K562 (cell line): ENCODE measurements around the gene FERMT3. TPM values are rescaled to one million over a fixed set of nuclear protein-coding genes. Genes with fewer than 3 reads are reported as not detected.

Source experiments
- ATAC-seq: fragments of 200-7000 bp; cut with Tn5 transposase; 3 replicates; pipeline ENCODE4 v1.9.1; 2020; ENCODE audit warnings: moderate library complexity
- BruUV-seq: library from RNA; stranded (reverse); fragments of 400-500 nt; replicated peaks from 2 replicates; lab custom pipeline; 2021; lab: Mats Ljungman, UMichigan
- CTCF ChIA-PET: fragments of 300-600 bp; formaldehyde crosslinking; extraction: SDS; loops from one replicate; lab custom pipeline; 2021; ENCODE audit warnings: low intra/inter-chr PET ratio; lab: Yijun Ruan, JAX
- POLR2A ChIA-PET: fragments of 300-600, 350-650 bp; sonication (Branson Sonifier 250); formaldehyde crosslinking; extraction: SDS; loops from one replicate; lab custom pipeline; 2021; ENCODE audit warnings: antibody characterized with exemption, inconsistent platforms; lab: Yijun Ruan, JAX
- DNase-seq, 4 experiments: peaks; one replicate each; pipeline versions ENCODE4 v3.0.0 to v3.0.0-alpha.2; 2011 to 2018; ENCODE audit warnings: low spot score in 3 of 4, mixed read lengths in 3 of 4; ENCODE audit errors: extremely low read depth in 1 of 4
- FAIRE-seq: peaks from 2 replicates; lab custom pipeline; 2011; peaks lifted over from hg19 to GRCh38; lab: Jason Lieb, UNC
- H2AFZ ChIP-seq: 2 replicates; pipeline ENCODE4 v1.6.0; 2011; ENCODE audit warnings: low read depth, low read length, control low read depth, inconsistent platforms
- H3K27ac ChIP-seq: fragments of 200-600 bp; 3 replicates; pipeline ENCODE4 v1.8.0; 2011; ENCODE audit warnings: low read depth, mild to moderate bottlenecking, control low read depth, inconsistent platforms, low read length, moderate library complexity, mixed read lengths; ENCODE audit errors: extremely low read depth
- H3K27me3 ChIP-seq, 2 experiments: fragments of 300-600 bp in 1 of 2; 2 replicates in 1 of 2; 3 replicates in 1 of 2; pipeline versions ENCODE4 v1.6.0 to v1.8.0; 2011; ENCODE audit warnings: inconsistent platforms in 2 of 2, low read length in 2 of 2, mild to moderate bottlenecking in 1 of 2, mixed read lengths in 1 of 2, moderate library complexity in 1 of 2; ENCODE audit not compliant: control insufficient read depth in 2 of 2, insufficient read depth in 2 of 2
- H3K36me3 ChIP-seq: fragments of 300-600 bp; 3 replicates; pipeline ENCODE4 v1.8.0; 2011; ENCODE audit warnings: mild to moderate bottlenecking, low read length, inconsistent platforms; ENCODE audit not compliant: control insufficient read depth, insufficient read depth
- H3K4me1 ChIP-seq, 2 experiments: fragments of 200-600 bp in 1 of 2; replicated peaks in 1 of 2; 2 replicates in 1 of 2; 3 replicates in 1 of 2; pipeline versions ENCODE4 v1.5.1 to v1.8.0; 2011; ENCODE audit warnings: inconsistent platforms in 2 of 2, low read length in 2 of 2, mild to moderate bottlenecking in 1 of 2, mixed read lengths in 1 of 2, moderate library complexity in 1 of 2; ENCODE audit not compliant: control insufficient read depth in 2 of 2, insufficient read depth in 2 of 2
- H3K4me2 ChIP-seq: 2 replicates; pipeline ENCODE4 v1.6.1; 2011; ENCODE audit warnings: low read length, control low read depth, inconsistent platforms, mixed read lengths; ENCODE audit not compliant: insufficient read depth
- H3K4me3 ChIP-seq: fragments of 200-600 bp; sonication (generic), shearing (Covaris generic); 2 replicates; pipeline ENCODE4 v1.5.1; 2016; ENCODE audit warnings: control low read depth, inconsistent platforms
- H3K79me2 ChIP-seq: fragments of 200-600 bp; 3 replicates; pipeline ENCODE4 v1.8.0; 2011; ENCODE audit warnings: low read length, inconsistent platforms; ENCODE audit not compliant: control insufficient read depth, insufficient read depth
- H3K9ac ChIP-seq, 2 experiments: 2 replicates each; pipeline versions ENCODE4 v1.6.0 to v1.6.1; 2011; ENCODE audit warnings: low read depth in 2 of 2, low read length in 2 of 2, control low read depth in 1 of 2, inconsistent platforms in 1 of 2, mild to moderate bottlenecking in 1 of 2, mixed read lengths in 1 of 2; ENCODE audit not compliant: insufficient read depth in 1 of 2
- H3K9me1 ChIP-seq: one replicate; pipeline ENCODE4 v1.6.0; 2011; ENCODE audit warnings: inconsistent platforms, mild to moderate bottlenecking, low read length, moderate library complexity; ENCODE audit not compliant: control insufficient read depth, insufficient read depth
- H3K9me3 ChIP-seq: replicated peaks from 2 replicates; pipeline ENCODE4 v1.5.1; 2011; ENCODE audit warnings: low read depth, low read length, inconsistent platforms; ENCODE audit not compliant: control insufficient read depth, insufficient read depth
- H4K20me1 ChIP-seq: replicated peaks from 2 replicates; pipeline ENCODE4 v1.6.1; 2011; ENCODE audit warnings: low read length, inconsistent platforms, mixed read lengths; ENCODE audit not compliant: control insufficient read depth, insufficient read depth
- ELF4 ChIP-seq: fragments of 450-650 bp; formaldehyde crosslinking; IDR thresholded peaks from 2 replicates; pipeline ENCODE4 v1.4.0; 2022; ENCODE audit warnings: missing genetic modification characterization
- EZH2 ChIP-seq: IDR thresholded peaks from 2 replicates; pipeline ENCODE4 v1.6.1; 2012; ENCODE audit warnings: low read depth, mild to moderate bottlenecking, inconsistent platforms, low read length, borderline replicate concordance
- FOXA1 ChIP-seq: fragments of 450-650 bp; IDR thresholded peaks from 2 replicates; pipeline ENCODE4 v1.6.1; 2016; ENCODE audit warnings: mild to moderate bottlenecking, borderline replicate concordance
- GATA2 ChIP-seq: sonication (generic); formaldehyde crosslinking; IDR thresholded peaks from 2 replicates; pipeline ENCODE4 v1.4.0; 2020; ENCODE audit warnings: mild to moderate bottlenecking, missing genetic modification reagents
- HNRNPK ChIP-seq: fragments of 200-400 bp; formaldehyde crosslinking; IDR thresholded peaks from one replicate; pipeline ENCODE4 v1.6.1; 2018; ENCODE audit warnings: mild to moderate bottlenecking, low read depth, low read length; ENCODE audit not compliant: poor library complexity, severe bottlenecking
- HNRNPLL ChIP-seq: fragments of 200-400 bp; formaldehyde crosslinking; IDR thresholded peaks from 2 replicates; pipeline ENCODE4 v1.6.1; 2017; ENCODE audit warnings: low read length, low read depth, mild to moderate bottlenecking; ENCODE audit not compliant: poor library complexity, severe bottlenecking
- KLF13 ChIP-seq: fragments of 450-650 bp; IDR thresholded peaks from 2 replicates; pipeline ENCODE4 v1.6.1; 2016; ENCODE audit warnings: missing genetic modification characterization, low read depth, mild to moderate bottlenecking, missing compliant biosample characterization, moderate library complexity, borderline replicate concordance
- KLF16 ChIP-seq: IDR thresholded peaks from 2 replicates; pipeline ENCODE4 v1.6.1; 2016; ENCODE audit warnings: antibody characterized with exemption
- MXI1 ChIP-seq: IDR thresholded peaks from 2 replicates; pipeline ENCODE4 v1.6.1; 2011; ENCODE audit warnings: low read depth, mild to moderate bottlenecking, improper control_type of control experiment, low read length
- NFIX ChIP-seq: fragments of 250-450 bp; sonication (Bioruptor Pico); IDR thresholded peaks from 2 replicates; pipeline ENCODE4 v1.4.0; 2020; ENCODE audit warnings: low read depth, mild to moderate bottlenecking, moderate library complexity
- RHOXF2B ChIP-seq: fragments of 250-450 bp; sonication (Bioruptor Pico); conservative IDR thresholded peaks from 2 replicates; pipeline ENCODE4 v1.5.1; 2021
- SNRNP70 ChIP-seq: fragments of 200-400 bp; formaldehyde crosslinking; optimal IDR thresholded peaks from 2 replicates; pipeline ENCODE3; 2017; ENCODE audit warnings: low read depth, low read length
- ZC3H8 ChIP-seq: fragments of 450-650 bp; IDR thresholded peaks from 2 replicates; pipeline ENCODE4 v1.6.1; 2017
- ZKSCAN1 ChIP-seq: fragments of 150-350 bp; IDR thresholded peaks from 2 replicates; pipeline ENCODE4 v1.6.1; 2016; ENCODE audit warnings: low read depth, low read length
- ZNF75A ChIP-seq: fragments of 450-650 bp; formaldehyde crosslinking; IDR thresholded peaks from 2 replicates; pipeline ENCODE4 v1.4.0; 2020; ENCODE audit warnings: mild to moderate bottlenecking
- WGBS: fragments of 100-300 bp; shearing (Covaris generic); methylation state at CpG from one replicate; pipeline ENCODE4 v1.1.6; 2016; ENCODE audit warnings: low coverage, mixed read lengths; ENCODE audit not compliant: insufficient coverage; ENCODE audit errors: missing lambda C conversion rate; 5-methylcytosine and 5-hydroxymethylcytosine counted together
- in situ Hi-C: fragments of 300-500 bp; cut with MboI; formaldehyde crosslinking; loops from 4 replicates; pipeline ENCODE4 v1.15.0; 2018; ENCODE audit warnings: inconsistent platforms, mixed read lengths
- intact Hi-C: fragments of 100-400 bp; cut with micrococcal nuclease; formaldehyde crosslinking; loops from 2 replicates; pipeline ENCODE4 v1.14.2; 2022
- polyA plus RNA-seq, 8 experiments: library from polyadenylated mRNA; depleted of rRNA in 4 of 8; stranded (reverse) in 5 of 8; unstranded in 3 of 8; fragments of >200 nt; fragmentation: Nextera tagmentation in 2 of 8; fragmentation: Illumina TruSeq in 1 of 8; extraction: Ambion mirVana in 2 of 8; extraction: Trizol in 1 of 8; gene quantifications; 2 replicates each; pipeline versions ENCODE4 v1.2.1 to v1.2.3, GENCODE V29; 2011 to 2014; ENCODE audit warnings: inconsistent platforms in 1 of 8, missing spikeins in 1 of 8
- total RNA-seq, 7 experiments: library from RNA; depleted of rRNA in 6 of 7; stranded (reverse); fragments of >200 nt in 6 of 7; fragmentation: Illumina TruSeq in 2 of 7; extraction: Trizol in 2 of 7; gene quantifications; 2 replicates each; pipeline versions ENCODE4 v1.2.1 to v1.2.3, GENCODE V29; 2011 to 2021; ENCODE audit warnings: low replicate concordance in 1 of 7
- TF ChIP-seq, protein P1 (sequence below): fragments of 200-800 bp; sonication (Bioruptor generic); IDR thresholded peaks from 2 replicates; pipeline ENCODE4 v1.6.1; 2017; ENCODE audit warnings: missing genetic modification characterization, missing compliant biosample characterization
- TF ChIP-seq, protein P2 (sequence below): sonication (generic); formaldehyde crosslinking; IDR thresholded peaks from 2 replicates; pipeline ENCODE4 v1.8.0; 2023; ENCODE audit warnings: mild to moderate bottlenecking, missing genetic modification reagents
- TF ChIP-seq, protein P3 (sequence below): fragments of 250-450 bp; sonication (Bioruptor Pico); IDR thresholded peaks from 2 replicates; pipeline ENCODE4 v1.5.0; 2020; ENCODE audit warnings: mild to moderate bottlenecking

FERMT3 gene
- total and polyA plus RNA-seq, 9 of the 15 experiments (the other 6 are each of a cell fraction or from before 2014, with no cell fraction given): 3.2 to 275 (median 79.7) TPM

DNA sequence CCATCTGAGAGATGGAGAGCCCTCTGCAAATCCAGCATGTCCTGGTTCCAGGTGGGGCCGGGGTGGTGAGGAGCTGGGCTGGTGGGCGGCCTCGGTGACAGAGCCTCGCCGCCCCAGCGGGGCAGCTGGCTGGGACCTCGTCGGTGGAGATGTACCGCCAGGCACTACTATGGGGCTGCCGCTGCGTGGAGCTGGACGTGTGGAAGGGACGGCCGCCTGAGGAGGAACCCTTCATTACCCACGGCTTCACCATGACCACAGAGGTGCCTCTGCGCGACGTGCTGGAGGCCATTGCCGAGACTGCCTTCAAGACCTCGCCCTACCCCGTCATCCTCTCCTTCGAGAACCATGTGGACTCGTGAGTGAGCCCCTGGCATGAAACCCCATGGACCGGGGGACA lies 51.8 kb downstream of the FERMT3 start:
- ChIA-PET POLR2A (interaction anchor here (0.9 to 4.4 kb wide), 3 partner anchors 11 to 17 kb away, joined by 3 to 43 read pairs (median 5); partner anchors contain the start of genes FKBP2 and PPP1R14B), CTCF (no interaction called here)
- TF ChIP-seq KLF13 (tag) (no peak), FOXA1 (no peak), SNRNP70 (no peak), ELF4 (CRISPR knock-in tag) (no peak), KLF16 (no peak), HNRNPK (no peak), ZKSCAN1 (no peak), RHOXF2B (CRISPR knock-in tag) (no peak), MXI1 (no peak), GATA2 (no peak), NFIX (no peak), ZNF75A (CRISPR knock-in tag) (no peak), HNRNPLL (no peak), ZC3H8 (no peak), EZH2 (no peak)
- TF ChIP-seq, protein P1, sequence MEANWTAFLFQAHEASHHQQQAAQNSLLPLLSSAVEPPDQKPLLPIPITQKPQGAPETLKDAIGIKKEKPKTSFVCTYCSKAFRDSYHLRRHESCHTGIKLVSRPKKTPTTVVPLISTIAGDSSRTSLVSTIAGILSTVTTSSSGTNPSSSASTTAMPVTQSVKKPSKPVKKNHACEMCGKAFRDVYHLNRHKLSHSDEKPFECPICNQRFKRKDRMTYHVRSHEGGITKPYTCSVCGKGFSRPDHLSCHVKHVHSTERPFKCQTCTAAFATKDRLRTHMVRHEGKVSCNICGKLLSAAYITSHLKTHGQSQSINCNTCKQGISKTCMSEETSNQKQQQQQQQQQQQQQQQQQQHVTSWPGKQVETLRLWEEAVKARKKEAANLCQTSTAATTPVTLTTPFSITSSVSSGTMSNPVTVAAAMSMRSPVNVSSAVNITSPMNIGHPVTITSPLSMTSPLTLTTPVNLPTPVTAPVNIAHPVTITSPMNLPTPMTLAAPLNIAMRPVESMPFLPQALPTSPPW (CRISPR knock-in tag): no peak
- TF ChIP-seq, protein P2, sequence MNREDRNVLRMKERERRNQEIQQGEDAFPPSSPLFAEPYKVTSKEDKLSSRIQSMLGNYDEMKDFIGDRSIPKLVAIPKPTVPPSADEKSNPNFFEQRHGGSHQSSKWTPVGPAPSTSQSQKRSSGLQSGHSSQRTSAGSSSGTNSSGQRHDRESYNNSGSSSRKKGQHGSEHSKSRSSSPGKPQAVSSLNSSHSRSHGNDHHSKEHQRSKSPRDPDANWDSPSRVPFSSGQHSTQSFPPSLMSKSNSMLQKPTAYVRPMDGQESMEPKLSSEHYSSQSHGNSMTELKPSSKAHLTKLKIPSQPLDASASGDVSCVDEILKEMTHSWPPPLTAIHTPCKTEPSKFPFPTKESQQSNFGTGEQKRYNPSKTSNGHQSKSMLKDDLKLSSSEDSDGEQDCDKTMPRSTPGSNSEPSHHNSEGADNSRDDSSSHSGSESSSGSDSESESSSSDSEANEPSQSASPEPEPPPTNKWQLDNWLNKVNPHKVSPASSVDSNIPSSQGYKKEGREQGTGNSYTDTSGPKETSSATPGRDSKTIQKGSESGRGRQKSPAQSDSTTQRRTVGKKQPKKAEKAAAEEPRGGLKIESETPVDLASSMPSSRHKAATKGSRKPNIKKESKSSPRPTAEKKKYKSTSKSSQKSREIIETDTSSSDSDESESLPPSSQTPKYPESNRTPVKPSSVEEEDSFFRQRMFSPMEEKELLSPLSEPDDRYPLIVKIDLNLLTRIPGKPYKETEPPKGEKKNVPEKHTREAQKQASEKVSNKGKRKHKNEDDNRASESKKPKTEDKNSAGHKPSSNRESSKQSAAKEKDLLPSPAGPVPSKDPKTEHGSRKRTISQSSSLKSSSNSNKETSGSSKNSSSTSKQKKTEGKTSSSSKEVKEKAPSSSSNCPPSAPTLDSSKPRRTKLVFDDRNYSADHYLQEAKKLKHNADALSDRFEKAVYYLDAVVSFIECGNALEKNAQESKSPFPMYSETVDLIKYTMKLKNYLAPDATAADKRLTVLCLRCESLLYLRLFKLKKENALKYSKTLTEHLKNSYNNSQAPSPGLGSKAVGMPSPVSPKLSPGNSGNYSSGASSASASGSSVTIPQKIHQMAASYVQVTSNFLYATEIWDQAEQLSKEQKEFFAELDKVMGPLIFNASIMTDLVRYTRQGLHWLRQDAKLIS: no peak
- TF ChIP-seq, protein P3, sequence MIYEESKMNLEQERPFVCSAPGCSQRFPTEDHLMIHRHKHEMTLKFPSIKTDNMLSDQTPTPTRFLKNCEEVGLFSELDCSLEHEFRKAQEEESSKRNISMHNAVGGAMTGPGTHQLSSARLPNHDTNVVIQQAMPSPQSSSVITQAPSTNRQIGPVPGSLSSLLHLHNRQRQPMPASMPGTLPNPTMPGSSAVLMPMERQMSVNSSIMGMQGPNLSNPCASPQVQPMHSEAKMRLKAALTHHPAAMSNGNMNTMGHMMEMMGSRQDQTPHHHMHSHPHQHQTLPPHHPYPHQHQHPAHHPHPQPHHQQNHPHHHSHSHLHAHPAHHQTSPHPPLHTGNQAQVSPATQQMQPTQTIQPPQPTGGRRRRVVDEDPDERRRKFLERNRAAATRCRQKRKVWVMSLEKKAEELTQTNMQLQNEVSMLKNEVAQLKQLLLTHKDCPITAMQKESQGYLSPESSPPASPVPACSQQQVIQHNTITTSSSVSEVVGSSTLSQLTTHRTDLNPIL: no peak

More for the DNA sequence above, 51.8 kb downstream of the FERMT3 start:
- ATAC-seq: no peak
- Histone ChIP-seq H3K27me3 (no peaks in the 10 kb centered on the region), H3K27ac (no peak overlapping the region), H3K9me3 (no peaks in the 10 kb centered on the region), H3K4me2 (no peak overlapping the region), H3K9ac (no peak overlapping the region; a peak in 1 of 4 replicates), H4K20me1 (peaks cover 4% of the 10 kb centered on the region; the same call in 1 of the 2 replicates), H3K9me1 (no peaks in the 10 kb centered on the region), H2AFZ (no peak overlapping the region), H3K79me2 (peaks cover 6% of the 10 kb centered on the region), H3K36me3 (peaks cover 92% of the 10 kb centered on the region), H3K4me3 (no peak overlapping the region), H3K4me1 (peaks cover 0 to 53% of the 10 kb centered on the region in 2 experiments; a peak in 3 of 5 replicates)
- intact Hi-C loops: no loop called here
- BruUV-seq: no TSS peak
- FAIRE-seq: no peak
- WGBS: 88% methylated on average over 20 of the region's 24 CpGs
- in situ Hi-C loops: no loop called here
- DNase-seq: no peak
